ENCODE results near the gene TREH.

The TREH gene

GRCh38 chr11:118703563-118704106, 24.2 kb upstream of the TREH start:
- H3K4me2 ChIP-seq = peak overlapping the region in 9 of 11 experiments; percentile 6 to 89 (median 82); a peak in 13 of 22 replicates
- peaks cover 0 to 20% (median 0%) of the 10 kb centered on the region in 11 experiments; a peak in 3 of 22 replicates for H3K36me3 ChIP-seq
- TF ChIP-seq Cebpa-rat (IDR thresholded peaks at IDR 0.05) = no peak

GRCh38 chr11:118699506-118700220, 20.2 kb upstream of the TREH start:
- H3K27ac ChIP-seq = peak overlapping the region in 5 of 11 experiments; percentile 45 to 79 (median 78); a peak in 8 of 22 replicates
- H3K4me3 ChIP-seq = no peak overlapping the region
- peak overlapping the region in 5 of 11 experiments; percentile 48 to 80 (median 75); a peak in 10 of 22 replicates for H3K4me2 ChIP-seq
- peaks cover 34 to 76% (median 47%) of the 10 kb centered on the region in 10 experiments for H3K4me1 ChIP-seq
- H3K9ac ChIP-seq = peak overlapping the region in 2 of 11 experiments; percentile 44 to 54; a peak in 4 of 22 replicates
- TF ChIP-seq Cebpa-rat (IDR thresholded peaks at IDR 0.05) = no peak
- no peaks in the 10 kb centered on the region for H3K36me3 ChIP-seq
- peaks cover 0 to 13% (median 11%) of the 10 kb centered on the region in 11 experiments; a peak in 15 of 22 replicates for H3K9me3 ChIP-seq (replicated peaks in 1 of 11)
- no peaks in the 10 kb centered on the region for H3K27me3 ChIP-seq
- H4K20me1 ChIP-seq = no peaks in the 10 kb centered on the region

More at GRCh38 chr11:118703563-118704106, 24.2 kb upstream of the TREH start:
- Histone ChIP-seq H3K9ac (peak overlapping the region in 3 of 11 experiments; percentile 13 to 53 (median 44); a peak in 5 of 22 replicates), H3K4me3 (no peak overlapping the region), H3K9me3 (replicated peaks in 1 of 11) (peaks cover 0 to 13% (median 9%) of the 10 kb centered on the region in 11 experiments; a peak in 15 of 22 replicates), H4K20me1 (no peaks in the 10 kb centered on the region), H3K27ac (peak overlapping the region in 3 of 11 experiments; percentile 25 to 74 (median 57); a peak in 6 of 22 replicates), H3K4me1 (peaks cover 37 to 81% (median 49%) of the 10 kb centered on the region in 10 experiments), H3K27me3 (no peaks in the 10 kb centered on the region)

- Histone ChIP-seq H3K4me2 (0 out of 22 replicates have a peak overlapping the region, but pooled peaks of 2 of the 11 experiments have one; percentile 3 to 7), H3K27ac (no peak overlapping the region), H3K4me1 (peaks cover 33 to 70% (median 49%) of the 10 kb centered on the region in 10 experiments), H3K9ac (no peak overlapping the region), H3K36me3 (no peaks in the 10 kb centered on the region), H4K20me1 (peaks cover 0 to 9% (median 0%) of the 10 kb centered on the region in 11 experiments; a peak in 6 of 22 replicates), H3K4me3 (no peak overlapping the region), H3K27me3 (no peaks in the 10 kb centered on the region), H3K9me3 (replicated peaks in 1 of 11) (peaks cover 0 to 17% (median 11%) of the 10 kb centered on the region in 11 experiments; a peak in 16 of 22 replicates)
- no peak for TF ChIP-seq Cebpa-rat (IDR thresholded peaks at IDR 0.05)
Measured at GRCh38 chr11:118697346-118697745, 17.9 kb upstream of the TREH start.

- peaks cover 39 to 71% (median 55%) of the 10 kb centered on the region in 10 experiments for H3K4me1 ChIP-seq
- H3K4me3 ChIP-seq = no peak overlapping the region
- H4K20me1 ChIP-seq = peaks cover 0 to 12% (median 0%) of the 10 kb centered on the region in 11 experiments; a peak in 6 of 22 replicates
- peak overlapping the region in 4 of 11 experiments; percentile 3 to 72 (median 61); a peak in 1 of 22 replicates for H3K4me2 ChIP-seq
- no peak overlapping the region for H3K27ac ChIP-seq
- H3K9me3 ChIP-seq (replicated peaks in 1 of 11) = peaks cover 0 to 17% (median 11%) of the 10 kb centered on the region in 11 experiments; a peak in 16 of 22 replicates
- TF ChIP-seq Cebpa-rat (IDR thresholded peaks at IDR 0.05) = no peak
- no peak overlapping the region for H3K9ac ChIP-seq
- H3K36me3 ChIP-seq = no peaks in the 10 kb centered on the region
- no peaks in the 10 kb centered on the region for H3K27me3 ChIP-seq
Measured at GRCh38 chr11:118696673-118697226, 17.3 kb upstream of the TREH start.

- peaks cover 0 to 8% (median 0%) of the 10 kb centered on the region in 11 experiments; a peak in 4 of 22 replicates for H3K9me3 ChIP-seq (replicated peaks in 1 of 11)
- no peak overlapping the region for H3K27ac ChIP-seq
- peak overlapping the region in 1 of 11 experiments; percentile 72; a peak in 1 of 22 replicates for H3K4me2 ChIP-seq
- no peaks in the 10 kb centered on the region for H3K27me3 ChIP-seq
- H4K20me1 ChIP-seq = peaks cover 0 to 14% (median 0%) of the 10 kb centered on the region in 11 experiments; a peak in 6 of 22 replicates
- TF ChIP-seq Cebpa-rat (IDR thresholded peaks at IDR 0.05) = no peak
- H3K36me3 ChIP-seq = no peaks in the 10 kb centered on the region
- peaks cover 58 to 72% (median 66%) of the 10 kb centered on the region in 10 experiments for H3K4me1 ChIP-seq
- H3K4me3 ChIP-seq = no peak overlapping the region
- no peak overlapping the region for H3K9ac ChIP-seq
Measured at GRCh38 chr11:118694771-118695170, 15.3 kb upstream of the TREH start.

- H3K4me1 ChIP-seq = peaks cover 57 to 76% (median 67%) of the 10 kb centered on the region in 10 experiments
- H3K9ac ChIP-seq = no peak overlapping the region
- H3K27me3 ChIP-seq = no peaks in the 10 kb centered on the region
- H3K9me3 ChIP-seq (replicated peaks in 1 of 11) = peaks cover 0 to 8% (median 0%) of the 10 kb centered on the region in 11 experiments; a peak in 2 of 22 replicates
- no peak overlapping the region for H3K4me3 ChIP-seq
- H3K36me3 ChIP-seq = no peaks in the 10 kb centered on the region
- peaks cover 0 to 14% (median 0%) of the 10 kb centered on the region in 11 experiments; a peak in 6 of 22 replicates for H4K20me1 ChIP-seq
- peak overlapping the region in 2 of 11 experiments; percentile 78 to 88; a peak in 1 of 22 replicates for H3K4me2 ChIP-seq
- H3K27ac ChIP-seq = no peak overlapping the region
- TF ChIP-seq Cebpa-rat (IDR thresholded peaks at IDR 0.05) = no peak
Measured at GRCh38 chr11:118694185-118694584, 14.7 kb upstream of the TREH start.

GRCh38 chr11:118691926-118692830, 12.7 kb upstream of the TREH start:
- Histone ChIP-seq H3K9ac (peak overlapping the region; percentile 4 to 62 (median 40); a peak in 15 of 22 replicates), H3K27me3 (no peaks in the 10 kb centered on the region), H3K4me2 (peak overlapping the region; percentile 73 to 90 (median 83)), H3K4me3 (peak overlapping the region in 1 of 10 experiments; percentile 25; a peak in 3 of 20 replicates), H3K4me1 (peaks cover 45 to 80% (median 60%) of the 10 kb centered on the region in 10 experiments), H4K20me1 (peaks cover 0 to 14% (median 0%) of the 10 kb centered on the region in 11 experiments; a peak in 6 of 22 replicates), H3K36me3 (no peaks in the 10 kb centered on the region), H3K9me3 (replicated peaks in 1 of 11) (peaks cover 0 to 8% (median 0%) of the 10 kb centered on the region in 11 experiments; a peak in 2 of 22 replicates), H3K27ac (peak overlapping the region in 10 of 11 experiments; percentile 11 to 74 (median 52); a peak in 19 of 22 replicates)
- no peak for TF ChIP-seq Cebpa-rat (IDR thresholded peaks at IDR 0.05)

All from BLaER1 treated with 17β-estradiol and CSF1 and Interleukin-3, amounts not matched to agents 10 nM and 100 nM (cell line).